ENCODE data around the gene MGME1. TPM values are rescaled to one million over a fixed set of nuclear protein-coding genes. Genes with fewer than 3 reads are reported as not detected.

The MGME1 gene
- total and polyA plus RNA-seq, 2 of the 13 experiments (the other 11 are each of a cell fraction or from before 2014, with no cell fraction given) = 36.7 to 66.6 TPM

GRCh38 chr20:17963114-17963897 is 5.5 kb upstream of the MGME1 start (continued):
- TF ChIP-seq KMT2A (CRISPR knock-in tag; IDR thresholded peaks at IDR 0.05) (0 out of 2 replicates have a peak, but pooled peaks have one; percentile 11), JUND (CRISPR knock-in tag; IDR thresholded peaks at IDR 0.05) (no peak), NR2F1 (CRISPR knock-in tag; IDR thresholded peaks at IDR 0.05) (peak in 1 of 2 experiments; percentile 31; a peak in 1 of 4 replicates), ZNF784 (CRISPR knock-in tag; IDR thresholded peaks at IDR 0.05; ENCODE audit: borderline replicate concordance) (no peak), ZSCAN9 (CRISPR knock-in tag; IDR thresholded peaks at IDR 0.05; ENCODE audit: borderline replicate concordance) (0 out of 2 replicates have a peak, but pooled peaks have one; percentile 0), HNF4A (CRISPR knock-in tag; IDR thresholded peaks at IDR 0.05) (peak; percentile 31; the same call in 1 of the 2 replicates), ZNF543 (CRISPR knock-in tag; IDR thresholded peaks at IDR 0.05) (0 out of 2 replicates have a peak, but pooled peaks have one; percentile 51), ZNF362 (CRISPR knock-in tag; IDR thresholded peaks at IDR 0.05; ENCODE audit: borderline replicate concordance) (peak; percentile 14; the same call in 1 of the 2 replicates), CAMTA2 (CRISPR knock-in tag; IDR thresholded peaks at IDR 0.05; ENCODE audit: borderline replicate concordance) (no peak), POLR2AphosphoS2 (IDR thresholded peaks at IDR 0.05; ENCODE audit: low read depth, low read length) (peak; percentile 83; the same call in 1 of the 2 replicates), ZNF552 (CRISPR knock-in tag; IDR thresholded peaks at IDR 0.05; ENCODE audit: borderline replicate concordance) (no peak), PAF1 (CRISPR knock-in tag; IDR thresholded peaks at IDR 0.05) (0 out of 2 replicates have a peak, but pooled peaks have one; percentile 73), HOXA3 (CRISPR knock-in tag; IDR thresholded peaks at IDR 0.05) (no peak)
- TF ChIP-seq, protein P1, sequence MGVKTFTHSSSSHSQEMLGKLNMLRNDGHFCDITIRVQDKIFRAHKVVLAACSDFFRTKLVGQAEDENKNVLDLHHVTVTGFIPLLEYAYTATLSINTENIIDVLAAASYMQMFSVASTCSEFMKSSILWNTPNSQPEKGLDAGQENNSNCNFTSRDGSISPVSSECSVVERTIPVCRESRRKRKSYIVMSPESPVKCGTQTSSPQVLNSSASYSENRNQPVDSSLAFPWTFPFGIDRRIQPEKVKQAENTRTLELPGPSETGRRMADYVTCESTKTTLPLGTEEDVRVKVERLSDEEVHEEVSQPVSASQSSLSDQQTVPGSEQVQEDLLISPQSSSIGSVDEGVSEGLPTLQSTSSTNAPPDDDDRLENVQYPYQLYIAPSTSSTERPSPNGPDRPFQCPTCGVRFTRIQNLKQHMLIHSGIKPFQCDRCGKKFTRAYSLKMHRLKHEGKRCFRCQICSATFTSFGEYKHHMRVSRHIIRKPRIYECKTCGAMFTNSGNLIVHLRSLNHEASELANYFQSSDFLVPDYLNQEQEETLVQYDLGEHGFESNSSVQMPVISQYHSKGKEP (CRISPR knock-in tag; IDR thresholded peaks at IDR 0.05) = no peak
- TF ChIP-seq, protein P2, sequence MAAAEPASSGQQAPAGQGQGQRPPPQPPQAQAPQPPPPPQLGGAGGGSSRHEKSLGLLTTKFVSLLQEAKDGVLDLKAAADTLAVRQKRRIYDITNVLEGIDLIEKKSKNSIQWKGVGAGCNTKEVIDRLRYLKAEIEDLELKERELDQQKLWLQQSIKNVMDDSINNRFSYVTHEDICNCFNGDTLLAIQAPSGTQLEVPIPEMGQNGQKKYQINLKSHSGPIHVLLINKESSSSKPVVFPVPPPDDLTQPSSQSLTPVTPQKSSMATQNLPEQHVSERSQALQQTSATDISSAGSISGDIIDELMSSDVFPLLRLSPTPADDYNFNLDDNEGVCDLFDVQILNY (CRISPR knock-in tag; conservative IDR thresholded peaks at IDR 0.05) = no peak
- TF ChIP-seq, protein P3, sequence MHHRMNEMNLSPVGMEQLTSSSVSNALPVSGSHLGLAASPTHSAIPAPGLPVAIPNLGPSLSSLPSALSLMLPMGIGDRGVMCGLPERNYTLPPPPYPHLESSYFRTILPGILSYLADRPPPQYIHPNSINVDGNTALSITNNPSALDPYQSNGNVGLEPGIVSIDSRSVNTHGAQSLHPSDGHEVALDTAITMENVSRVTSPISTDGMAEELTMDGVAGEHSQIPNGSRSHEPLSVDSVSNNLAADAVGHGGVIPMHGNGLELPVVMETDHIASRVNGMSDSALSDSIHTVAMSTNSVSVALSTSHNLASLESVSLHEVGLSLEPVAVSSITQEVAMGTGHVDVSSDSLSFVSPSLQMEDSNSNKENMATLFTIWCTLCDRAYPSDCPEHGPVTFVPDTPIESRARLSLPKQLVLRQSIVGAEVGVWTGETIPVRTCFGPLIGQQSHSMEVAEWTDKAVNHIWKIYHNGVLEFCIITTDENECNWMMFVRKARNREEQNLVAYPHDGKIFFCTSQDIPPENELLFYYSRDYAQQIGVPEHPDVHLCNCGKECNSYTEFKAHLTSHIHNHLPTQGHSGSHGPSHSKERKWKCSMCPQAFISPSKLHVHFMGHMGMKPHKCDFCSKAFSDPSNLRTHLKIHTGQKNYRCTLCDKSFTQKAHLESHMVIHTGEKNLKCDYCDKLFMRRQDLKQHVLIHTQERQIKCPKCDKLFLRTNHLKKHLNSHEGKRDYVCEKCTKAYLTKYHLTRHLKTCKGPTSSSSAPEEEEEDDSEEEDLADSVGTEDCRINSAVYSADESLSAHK (CRISPR knock-in tag; IDR thresholded peaks at IDR 0.05; ENCODE audit: borderline replicate concordance) = no peak

All from HepG2 (cell line).